BLaER1 (cell line): ENCODE data around the gene TNRC6C.

Experiments
- H3K27ac ChIP-seq: shearing (Covaris generic); formaldehyde crosslinking; 2 replicates; pipeline ENCODE4 v1.8.1; 2022
- H3K27me3 ChIP-seq: shearing (Covaris generic); formaldehyde crosslinking; 2 replicates; pipeline ENCODE4 v1.8.1; 2022
- H3K36me3 ChIP-seq: shearing (Covaris generic); formaldehyde crosslinking; 2 replicates; pipeline ENCODE4 v1.8.1; 2022
- H3K4me1 ChIP-seq: shearing (Covaris generic); formaldehyde crosslinking; 2 replicates; pipeline ENCODE4 v1.8.1; 2022
- H3K4me2 ChIP-seq: shearing (Covaris generic); formaldehyde crosslinking; 2 replicates; pipeline ENCODE4 v1.8.1; 2022
- H3K4me3 ChIP-seq: shearing (Covaris generic); formaldehyde crosslinking; 2 replicates; pipeline ENCODE4 v1.8.1; 2022
- H3K9ac ChIP-seq: shearing (Covaris generic); formaldehyde crosslinking; 2 replicates; pipeline ENCODE4 v1.8.1; 2022
- H3K9me3 ChIP-seq: shearing (Covaris generic); formaldehyde crosslinking; 2 replicates; pipeline ENCODE4 v1.8.1; 2022
- H4K20me1 ChIP-seq: shearing (Covaris generic); formaldehyde crosslinking; 2 replicates; pipeline ENCODE4 v1.8.1; 2022
- Cebpa-rat ChIP-seq: shearing (Covaris generic); IDR thresholded peaks from 2 replicates; pipeline ENCODE4 v1.8.1; 2022

The TNRC6C gene

GRCh38 chr17:78146881-78147280 lies 188.4 kb downstream of the TNRC6C start:
- Histone ChIP-seq H3K27me3 (no peaks in the 10 kb centered on the region), H4K20me1 (no peaks in the 10 kb centered on the region), H3K27ac (0 out of 2 replicates have a peak overlapping the region, but pooled peaks have one; percentile 22), H3K4me1 (peaks cover 44% of the 10 kb centered on the region), H3K36me3 (no peaks in the 10 kb centered on the region), H3K4me3 (no peak overlapping the region), H3K4me2 (peak overlapping the region; percentile 44), H3K9me3 (no peaks in the 10 kb centered on the region), H3K9ac (no peak overlapping the region)
- TF ChIP-seq Cebpa-rat, result no peak

- Histone ChIP-seq H3K4me1 (peaks cover 38% of the 10 kb centered on the region), H3K36me3 (no peaks in the 10 kb centered on the region), H4K20me1 (no peaks in the 10 kb centered on the region), H3K27me3 (no peaks in the 10 kb centered on the region), H3K4me3 (no peak overlapping the region), H3K9ac (no peak overlapping the region), H3K4me2 (peak overlapping the region; percentile 44), H3K9me3 (no peaks in the 10 kb centered on the region), H3K27ac (0 out of 2 replicates have a peak overlapping the region, but pooled peaks have one; percentile 22)
- TF ChIP-seq Cebpa-rat, result no peak
These were observed 189.0 kb downstream of the TNRC6C start for GRCh38 chr17:78147315-78147998.

- Histone ChIP-seq H3K36me3 (no peaks in the 10 kb centered on the region), H3K27me3 (no peaks in the 10 kb centered on the region), H3K4me1 (peaks cover 43% of the 10 kb centered on the region), H3K9ac (no peak overlapping the region), H3K27ac (no peak overlapping the region), H3K4me3 (no peak overlapping the region), H3K4me2 (no peak overlapping the region), H3K9me3 (no peaks in the 10 kb centered on the region), H4K20me1 (no peaks in the 10 kb centered on the region)
- no peak for TF ChIP-seq Cebpa-rat
These were observed 189.9 kb downstream of the TNRC6C start for GRCh38 chr17:78148286-78149016.

GRCh38 chr17:78151514-78152008 lies 193.1 kb downstream of the TNRC6C start:
- Histone ChIP-seq H3K27me3 (no peaks in the 10 kb centered on the region), H3K27ac (no peak overlapping the region), H3K9ac (no peak overlapping the region), H3K9me3 (no peaks in the 10 kb centered on the region), H3K4me1 (peaks cover 44% of the 10 kb centered on the region), H3K36me3 (no peaks in the 10 kb centered on the region), H4K20me1 (no peaks in the 10 kb centered on the region), H3K4me3 (no peak overlapping the region), H3K4me2 (no peak overlapping the region)
- no peak for TF ChIP-seq Cebpa-rat

GRCh38 chr17:78154903-78155811 lies 196.7 kb downstream of the TNRC6C start:
- Histone ChIP-seq H3K9me3 (no peaks in the 10 kb centered on the region), H3K27me3 (no peaks in the 10 kb centered on the region), H3K4me2 (peak overlapping the region; percentile 27), H3K4me3 (no peak overlapping the region), H3K36me3 (no peaks in the 10 kb centered on the region), H3K27ac (no peak overlapping the region), H4K20me1 (no peaks in the 10 kb centered on the region), H3K4me1 (peaks cover 59% of the 10 kb centered on the region), H3K9ac (no peak overlapping the region)
- TF ChIP-seq Cebpa-rat, result no peak
